Endothelial cell (in vitro differentiated cells): Measurements from ENCODE around the gene GP1BA. TPM values are rescaled to one million over a fixed set of nuclear protein-coding genes. Genes with fewer than 3 reads are reported as not detected.

Experiments used
- DNase-seq: peaks from one replicate; pipeline ENCODE4 v3.0.0; 2021; ENCODE audit warnings: low spot score
- H3K27ac Mint-ChIP-seq: one replicate; pipeline ENCODE4 v1.8.0; 2021; ENCODE audit warnings: mixed read lengths, inconsistent platforms; ENCODE audit not compliant: unreplicated experiment
- H3K27me3 Mint-ChIP-seq: one replicate; pipeline ENCODE4 v1.8.0; 2021; ENCODE audit warnings: mild to moderate bottlenecking, moderate library complexity, mixed read lengths, inconsistent platforms; ENCODE audit not compliant: unreplicated experiment
- H3K36me3 Mint-ChIP-seq: one replicate; pipeline ENCODE4 v1.8.0; 2021; ENCODE audit warnings: mild to moderate bottlenecking, low read depth, mixed read lengths, inconsistent platforms; ENCODE audit not compliant: unreplicated experiment
- H3K4me1 Mint-ChIP-seq: one replicate; pipeline ENCODE4 v1.8.0; 2021; ENCODE audit warnings: mild to moderate bottlenecking, mixed read lengths, inconsistent platforms; ENCODE audit not compliant: unreplicated experiment
- H3K4me3 Mint-ChIP-seq: one replicate; pipeline ENCODE4 v1.8.0; 2021; ENCODE audit warnings: mild to moderate bottlenecking, mixed read lengths, inconsistent platforms; ENCODE audit not compliant: unreplicated experiment
- H3K9me3 Mint-ChIP-seq: one replicate; pipeline ENCODE4 v1.8.0; 2021; ENCODE audit warnings: mixed read lengths, inconsistent platforms; ENCODE audit not compliant: unreplicated experiment
- CTCF ChIP-seq: fragments of 200-600 bp; sonication (generic); IDR thresholded peaks from one replicate; pipeline ENCODE4 v1.5.0; 2021; ENCODE audit warnings: antibody characterized with exemption; ENCODE audit not compliant: unreplicated experiment
- total RNA-seq: library from RNA; stranded (reverse); fragmentation: NEBNext Ultra II Directional; extraction: Animal tissue kit (Norgen Biotek cat#: 25700); gene quantifications from one replicate; pipeline ENCODE4 v1.2.1, GENCODE V29; 2021; ENCODE audit not compliant: unreplicated experiment

Gene GP1BA
- total RNA-seq, 1 donor from 2014 or later: 1.3 TPM

- H3K4me1 Mint-ChIP-seq: peaks cover 10% of the 10 kb centered on the region
- no peak for DNase-seq
- no peak for TF ChIP-seq CTCF
- peaks cover 24% of the 10 kb centered on the region for H3K27me3 Mint-ChIP-seq
- H3K9me3 Mint-ChIP-seq: no peaks in the 10 kb centered on the region
- H3K27ac Mint-ChIP-seq: no peak overlapping the region
- peak overlapping the region; percentile 87 for H3K4me3 Mint-ChIP-seq
- peaks cover 25% of the 10 kb centered on the region for H3K36me3 Mint-ChIP-seq
These were observed 33.7 kb upstream of the GP1BA start for GRCh38 chr17:4898351-4898750.

GRCh38 chr17:4898927-4899326 lies 33.1 kb upstream of the GP1BA start:
- Mint-ChIP-seq H3K27ac (no peak overlapping the region), H3K4me1 (peaks cover 10% of the 10 kb centered on the region)

GRCh38 chr17:4899341-4900230 lies 32.5 kb upstream of the GP1BA start, which contains the start of gene C17orf107:
C17orf107 (plus strand) TSS chr17:4899536; CDS start chr17:4899763, 227 bp downstream.
- H3K4me3 Mint-ChIP-seq: peak within 1 kb of the TSS; percentile 87
- peaks cover 25% of the 10 kb centered on the region for H3K36me3 Mint-ChIP-seq
- H3K27ac Mint-ChIP-seq: peak within 1 kb of the TSS; percentile 64
- H3K27me3 Mint-ChIP-seq: peaks cover 26% of the 10 kb centered on the region
- peak; percentile 73 for DNase-seq
- peaks cover 10% of the 10 kb centered on the region for H3K4me1 Mint-ChIP-seq
- no peak for TF ChIP-seq CTCF
- H3K9me3 Mint-ChIP-seq: no peaks in the 10 kb centered on the region

More at GRCh38 chr17:4898927-4899326, 33.1 kb upstream of the GP1BA start:
- DNase-seq: no peak
- peak overlapping the region; percentile 87 for H3K4me3 Mint-ChIP-seq
- peaks cover 25% of the 10 kb centered on the region for H3K36me3 Mint-ChIP-seq
- H3K9me3 Mint-ChIP-seq: no peaks in the 10 kb centered on the region
- no peak for TF ChIP-seq CTCF
- peaks cover 26% of the 10 kb centered on the region for H3K27me3 Mint-ChIP-seq

GRCh38 chr17:4900231-4901107 lies 31.6 kb upstream of the GP1BA start:
- peaks cover 10% of the 10 kb centered on the region for H3K4me1 Mint-ChIP-seq
- H3K4me3 Mint-ChIP-seq: peak overlapping the region; percentile 63
- H3K27ac Mint-ChIP-seq: no peak overlapping the region
- peaks cover 18% of the 10 kb centered on the region for H3K36me3 Mint-ChIP-seq
- H3K27me3 Mint-ChIP-seq: peaks cover 22% of the 10 kb centered on the region
- no peak for TF ChIP-seq CTCF
- H3K9me3 Mint-ChIP-seq: no peaks in the 10 kb centered on the region
- DNase-seq: peak; percentile 22
